HFF-Myc (cell line): ENCODE results near the gene GPR137B.

Experiments
- DNase-seq: peaks from one replicate; pipeline ENCODE4 v3.0.0-alpha.2; 2011; ENCODE audit warnings: low read depth; ENCODE audit errors: extremely low read depth
- H3K4me3 ChIP-seq: replicated peaks from 2 replicates; pipeline ENCODE4 v1.5.1; 2011; ENCODE audit warnings: low read depth, mild to moderate bottlenecking, control low read depth, low read length
- CTCF ChIP-seq: IDR thresholded peaks from 2 replicates; pipeline ENCODE4 v1.5.1; 2012; ENCODE audit warnings: mild to moderate bottlenecking, low read depth, low read length, control low read depth; ENCODE audit errors: missing control alignments

Gene GPR137B

GRCh38 chr1:236128646-236129178 lies 13.6 kb upstream of the GPR137B start:
- TF ChIP-seq CTCF = no peak
- H3K4me3 ChIP-seq = no peak overlapping the region

GRCh38 chr1:236129306-236129705 lies 13.0 kb upstream of the GPR137B start:
- no peak for DNase-seq
- no peak for TF ChIP-seq CTCF
- no peak overlapping the region for H3K4me3 ChIP-seq

More at GRCh38 chr1:236128646-236129178, 13.6 kb upstream of the GPR137B start:
- DNase-seq = no peak

- DNase-seq = no peak
- no peak overlapping the region for H3K4me3 ChIP-seq
- no peak for TF ChIP-seq CTCF
Observed at GRCh38 chr1:236130372-236130771, 12.0 kb upstream of the GPR137B start.

DNA sequence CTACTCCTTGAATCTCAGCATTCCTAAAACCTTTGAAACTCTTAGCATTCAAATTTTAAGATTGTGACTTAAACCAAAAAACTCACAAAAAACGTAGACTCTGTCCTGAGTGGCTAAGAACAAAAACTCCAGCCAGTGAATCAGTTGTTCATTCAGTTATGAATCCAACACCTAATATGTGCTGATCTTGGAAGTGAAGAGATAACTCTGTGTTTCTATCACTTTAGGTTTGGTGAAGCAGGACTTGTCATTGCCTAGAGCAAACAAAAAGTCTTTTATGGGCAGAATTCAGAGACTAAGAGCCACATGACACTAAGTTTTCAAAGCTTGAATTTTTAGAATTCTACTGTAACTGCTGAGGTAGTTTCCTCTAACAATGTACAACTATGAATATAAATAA lies 10.4 kb upstream of the GPR137B start:
- no peak for TF ChIP-seq CTCF

DNA sequence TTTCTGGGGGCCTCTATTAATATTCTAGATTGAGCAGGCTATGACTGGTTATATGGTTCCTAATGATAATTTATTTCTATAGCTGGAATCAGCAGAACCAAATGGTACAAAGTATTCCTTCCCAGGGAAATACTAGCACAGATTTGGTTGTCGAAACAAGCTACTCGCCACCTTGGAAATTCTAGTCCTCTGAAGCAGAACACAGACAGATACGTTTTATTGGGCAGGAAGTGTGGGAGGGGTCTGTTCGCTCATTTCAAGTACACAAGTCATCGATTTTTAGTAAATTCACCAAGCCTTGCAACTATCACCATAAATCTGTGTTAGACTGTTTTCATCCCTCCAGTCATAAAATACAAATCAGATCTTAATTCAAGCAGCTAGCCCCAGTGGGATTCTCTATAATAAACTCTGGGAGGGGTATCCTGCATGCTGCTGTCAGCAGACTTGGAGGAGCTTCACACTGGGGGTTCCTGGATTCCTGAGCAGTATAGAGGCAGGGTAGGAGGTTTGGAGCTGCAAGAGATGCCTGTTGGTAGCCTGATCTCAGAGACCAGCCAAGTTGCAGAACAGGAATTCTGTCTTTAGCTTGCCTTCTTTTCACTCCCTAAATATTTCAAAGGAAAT lies 9.8 kb upstream of the GPR137B start:
- H3K4me3 ChIP-seq = no peak overlapping the region
- no peak for TF ChIP-seq CTCF
- no peak for DNase-seq

More for the DNA sequence above, 10.4 kb upstream of the GPR137B start:
- no peak for DNase-seq
- no peak overlapping the region for H3K4me3 ChIP-seq

GRCh38 chr1:236133339-236133738 lies 9.0 kb upstream of the GPR137B start:
- no peak for DNase-seq
- H3K4me3 ChIP-seq = no peak overlapping the region
- no peak for TF ChIP-seq CTCF

- no peak overlapping the region for H3K4me3 ChIP-seq
- DNase-seq = no peak
- TF ChIP-seq CTCF = no peak
Observed at GRCh38 chr1:236133802-236134201, 8.5 kb upstream of the GPR137B start.
